Skeletal muscle cell (primary cell): Measurements from ENCODE around the gene DKK1.

Experiments used
- DNase-seq: peaks from one replicate; pipeline ENCODE4 v3.0.0-alpha.2; 2010; ENCODE audit warnings: low read depth
- H3K4me3 ChIP-seq: 2 replicates; pipeline ENCODE4 v1.5.1; 2011; ENCODE audit warnings: low read depth, mild to moderate bottlenecking, control low read depth, low read length, moderate library complexity

Gene DKK1

GRCh38 chr10:52314822-52315552 lies 906 bp downstream of the DKK1 start:
- DNase-seq: no peak

GRCh38 chr10:52316001-52316400 lies 1.9 kb downstream of the DKK1 start:
- peak overlapping the region; percentile 75 for H3K4me3 ChIP-seq
- no peak for DNase-seq

More at GRCh38 chr10:52314822-52315552, 906 bp downstream of the DKK1 start:
- H3K4me3 ChIP-seq: peak overlapping the region; percentile 75

GRCh38 chr10:52316500-52316899 lies 2.4 kb downstream of the DKK1 start:
- peak overlapping the region; percentile 75 for H3K4me3 ChIP-seq
- no peak for DNase-seq

- H3K4me3 ChIP-seq: peak overlapping the region; percentile 0
- peak; percentile 74 for DNase-seq
These were observed 4.1 kb downstream of the DKK1 start for GRCh38 chr10:52318136-52318701.

- DNase-seq: peak; percentile 90
- no peak overlapping the region for H3K4me3 ChIP-seq
These were observed 4.9 kb downstream of the DKK1 start for GRCh38 chr10:52318822-52319464.

- H3K4me3 ChIP-seq: no peak overlapping the region
- DNase-seq: no peak
These were observed 5.8 kb downstream of the DKK1 start for GRCh38 chr10:52319926-52320325.

- no peak overlapping the region for H3K4me3 ChIP-seq
- DNase-seq: no peak
These were observed 8.2 kb downstream of the DKK1 start for GRCh38 chr10:52322323-52322722.

GRCh38 chr10:52322936-52323335 lies 8.9 kb downstream of the DKK1 start:
- no peak for DNase-seq
- no peak overlapping the region for H3K4me3 ChIP-seq

- no peak overlapping the region for H3K4me3 ChIP-seq
- DNase-seq: no peak
These were observed 12.3 kb downstream of the DKK1 start for GRCh38 chr10:52326382-52326781.

- H3K4me3 ChIP-seq: no peak overlapping the region
- DNase-seq: no peak
These were observed 17.7 kb downstream of the DKK1 start for GRCh38 chr10:52331638-52332364.

- DNase-seq: no peak
- H3K4me3 ChIP-seq: no peak overlapping the region
These were observed 18.7 kb downstream of the DKK1 start for GRCh38 chr10:52332815-52333214.

GRCh38 chr10:52334595-52334994 lies 20.5 kb downstream of the DKK1 start:
- no peak for DNase-seq
- no peak overlapping the region for H3K4me3 ChIP-seq

- no peak overlapping the region for H3K4me3 ChIP-seq
- DNase-seq: no peak
These were observed 21.6 kb downstream of the DKK1 start for GRCh38 chr10:52335665-52336064.

GRCh38 chr10:52337225-52337624 lies 23.1 kb downstream of the DKK1 start:
- H3K4me3 ChIP-seq: no peak overlapping the region
- no peak for DNase-seq

GRCh38 chr10:52343439-52343838 lies 29.4 kb downstream of the DKK1 start:
- no peak for DNase-seq
- H3K4me3 ChIP-seq: no peak overlapping the region

- H3K4me3 ChIP-seq: no peak overlapping the region
- no peak for DNase-seq
These were observed 32.6 kb downstream of the DKK1 start for GRCh38 chr10:52346394-52347326.

GRCh38 chr10:52347327-52347667 lies 33.2 kb downstream of the DKK1 start:
- no peak for DNase-seq
- no peak overlapping the region for H3K4me3 ChIP-seq

GRCh38 chr10:52348037-52348564 lies 34.0 kb downstream of the DKK1 start:
- no peak overlapping the region for H3K4me3 ChIP-seq

GRCh38 chr10:52351914-52352330 lies 37.8 kb downstream of the DKK1 start:
- no peak for DNase-seq
- H3K4me3 ChIP-seq: no peak overlapping the region

More at GRCh38 chr10:52348037-52348564, 34.0 kb downstream of the DKK1 start:
- DNase-seq: no peak
